SH-SY5Y (cell line): ENCODE measurements around the gene BDH1.

Experiments used
- GATA2 ChIP-seq: IDR thresholded peaks from 2 replicates; pipeline ENCODE4 v1.6.1; 2011; ENCODE audit warnings: mild to moderate bottlenecking, low read depth, low read length
- GATA3 ChIP-seq: IDR thresholded peaks from 2 replicates; pipeline ENCODE4 v1.6.1; 2011; ENCODE audit warnings: low read depth, mild to moderate bottlenecking, low read length, moderate library complexity

Gene BDH1

GRCh38 chr3:197586181-197586580 lies 30.4 kb upstream of the BDH1 start:
- TF ChIP-seq GATA2, result no peak
- no peak for TF ChIP-seq GATA3

DNA sequence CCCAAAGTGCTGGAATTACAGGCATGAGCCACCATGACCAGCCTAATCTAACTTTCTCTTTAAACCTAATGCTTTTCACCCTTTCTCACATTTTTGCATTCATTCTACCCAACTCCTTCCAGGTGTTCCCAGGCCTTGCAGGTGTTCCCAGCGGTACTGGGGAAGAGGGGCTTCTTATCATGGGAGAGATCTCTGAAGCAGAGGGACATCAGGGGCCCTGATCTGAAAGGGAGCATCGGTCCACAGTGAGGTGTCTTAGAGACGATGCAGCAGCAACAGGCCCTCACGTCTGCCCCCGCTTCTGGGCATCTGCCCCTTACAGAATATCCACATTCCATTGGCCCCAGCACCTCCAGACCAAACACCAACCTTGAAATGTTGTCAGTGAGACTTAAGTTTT lies 29.0 kb upstream of the BDH1 start:
- TF ChIP-seq GATA3 (no peak), GATA2 (no peak)

- no peak for TF ChIP-seq GATA3
- TF ChIP-seq GATA2, result no peak
These were observed 27.6 kb upstream of the BDH1 start for GRCh38 chr3:197583371-197583770.

- TF ChIP-seq GATA3 (no peak), GATA2 (no peak)
These were observed 24.5 kb upstream of the BDH1 start for GRCh38 chr3:197580253-197580691.

- TF ChIP-seq GATA3 (no peak), GATA2 (no peak)
These were observed 22.6 kb upstream of the BDH1 start for GRCh38 chr3:197578376-197578775.

DNA sequence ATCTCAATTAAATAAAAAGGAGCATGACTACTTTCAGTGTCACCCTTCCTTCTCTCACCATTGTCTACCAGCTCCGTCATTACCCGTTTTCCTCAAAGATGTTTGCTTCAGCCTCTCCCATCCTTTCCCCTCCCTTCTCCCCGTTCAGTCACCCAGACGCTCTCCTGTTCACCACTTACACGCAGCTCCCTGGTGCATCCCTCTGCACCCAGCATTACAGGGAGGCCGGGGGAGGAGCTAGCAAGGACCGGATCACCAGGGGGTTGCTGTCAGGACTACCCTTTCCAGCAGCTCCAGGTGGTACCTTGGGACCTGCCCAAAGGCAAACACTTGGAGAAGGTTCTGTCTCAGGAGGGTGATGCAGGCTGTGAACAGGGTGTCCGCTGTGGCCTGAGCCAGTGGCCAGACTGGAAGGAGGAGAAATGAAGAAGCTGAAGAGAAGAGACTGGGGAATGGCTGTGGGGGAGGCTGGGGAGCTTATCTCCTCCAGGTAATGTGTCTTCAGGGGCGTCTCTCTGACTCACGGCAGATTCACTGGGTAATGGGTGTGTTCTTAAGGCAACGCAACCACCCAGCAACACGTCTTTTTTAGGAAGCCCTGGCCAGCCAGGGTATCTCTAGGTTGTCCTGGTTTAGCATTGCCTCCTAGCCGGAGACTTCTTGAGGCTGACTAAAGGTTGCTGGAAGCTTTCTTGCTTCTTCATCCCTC lies 21.8 kb upstream of the BDH1 start:
- TF ChIP-seq GATA2 (no peak), GATA3 (no peak)

DNA sequence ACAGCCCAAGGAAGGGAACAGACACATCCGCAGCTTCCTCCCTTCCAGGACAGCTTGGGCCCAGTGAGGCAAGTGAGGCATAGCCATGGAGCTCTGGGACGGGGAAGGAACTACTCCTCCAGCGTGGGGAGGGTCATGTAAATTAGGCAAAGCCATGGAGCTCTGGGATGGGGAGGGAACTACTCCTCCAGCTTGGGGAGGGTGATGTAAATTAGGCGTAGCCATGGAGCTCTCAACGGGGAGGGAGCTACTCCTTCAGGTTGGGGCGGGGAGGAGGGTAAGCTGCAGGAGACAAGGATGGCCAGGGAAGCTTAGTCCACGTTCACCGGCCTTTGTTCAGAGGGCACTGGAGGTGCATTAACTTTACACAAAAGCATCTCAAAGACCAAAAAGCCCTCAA lies 21.1 kb upstream of the BDH1 start:
- no peak for TF ChIP-seq GATA2
- no peak for TF ChIP-seq GATA3

DNA sequence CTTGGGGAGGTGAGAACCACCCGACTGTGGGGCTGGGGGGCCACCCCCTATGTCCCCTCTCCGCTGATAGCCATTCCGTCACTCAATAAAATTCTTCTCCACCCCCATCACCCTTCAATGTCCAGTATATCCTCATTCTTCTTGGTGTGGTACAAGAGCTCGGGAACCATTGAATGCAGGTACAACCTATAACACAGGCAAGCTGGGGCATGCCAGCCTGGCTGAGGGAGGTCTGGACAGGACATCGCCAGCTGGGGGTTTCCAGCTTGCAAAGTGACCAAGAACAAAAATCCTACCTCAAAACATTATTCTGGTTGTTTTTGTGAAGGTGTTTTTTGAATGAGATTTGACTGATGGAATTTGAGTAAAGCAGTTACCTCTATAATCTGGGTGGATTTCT lies 19.6 kb upstream of the BDH1 start:
- no peak for TF ChIP-seq GATA3
- TF ChIP-seq GATA2, result no peak

DNA sequence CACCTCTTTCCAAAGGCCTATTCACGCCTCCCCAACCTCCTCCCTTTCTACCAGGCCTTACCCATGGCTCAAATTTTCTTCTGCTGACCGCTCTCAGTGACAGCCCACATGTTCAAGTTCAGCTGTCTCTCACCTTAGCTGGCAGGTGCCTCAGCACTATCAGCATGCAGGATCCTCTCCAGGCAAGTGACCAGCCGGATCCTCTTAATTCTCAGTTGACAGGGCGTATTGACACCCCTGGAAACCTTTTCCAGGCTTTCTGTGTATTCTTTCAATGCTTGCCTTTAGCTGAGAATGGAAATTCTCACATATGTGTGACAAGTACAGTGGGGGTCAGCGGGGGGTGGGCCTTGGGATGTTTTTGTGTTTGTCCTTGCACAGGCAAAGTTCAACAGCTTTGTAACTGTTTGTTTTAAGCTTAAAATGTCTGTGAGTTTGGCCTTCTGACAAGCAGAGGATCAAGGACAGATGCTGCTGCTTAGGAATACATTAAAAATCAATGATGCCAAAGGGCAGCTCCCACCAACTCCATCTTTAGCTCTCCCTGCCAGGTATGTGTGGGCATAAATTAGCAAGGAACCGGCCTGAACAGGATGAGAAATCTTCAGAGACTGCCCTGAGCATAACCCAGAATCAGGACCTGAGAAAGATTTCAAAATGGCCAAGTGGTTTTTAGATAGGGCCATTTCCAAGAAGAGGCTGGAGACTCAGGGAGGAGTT lies 17.4 kb upstream of the BDH1 start:
- no peak for TF ChIP-seq GATA2
- no peak for TF ChIP-seq GATA3

GRCh38 chr3:197567904-197568681 lies 12.3 kb upstream of the BDH1 start:
- TF ChIP-seq GATA3 (no peak), GATA2 (no peak)

GRCh38 chr3:197564097-197564843 lies 8.5 kb upstream of the BDH1 start:
- TF ChIP-seq GATA3 (no peak), GATA2 (no peak)

GRCh38 chr3:197562398-197563251 lies 6.9 kb upstream of the BDH1 start:
- TF ChIP-seq GATA2 (no peak), GATA3 (no peak)

DNA sequence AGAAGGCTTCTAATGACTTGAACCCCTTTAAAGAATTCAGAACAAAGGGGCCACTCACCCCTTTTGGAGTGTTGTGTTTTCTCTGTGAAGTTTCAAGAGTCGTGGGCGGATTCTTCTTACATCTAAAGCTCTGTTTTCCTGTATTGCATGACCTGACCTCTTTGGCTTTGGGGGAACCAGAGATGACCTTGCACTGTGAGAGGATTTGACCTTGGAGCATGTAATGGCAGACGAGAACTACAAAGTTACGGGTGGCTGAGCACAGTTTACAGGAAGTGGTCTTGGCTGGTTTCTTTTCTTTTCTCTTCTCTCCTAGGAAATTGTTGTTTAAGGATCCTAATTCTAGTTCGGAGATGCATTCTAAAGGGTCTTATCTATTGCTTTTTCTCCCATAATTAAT lies 6.2 kb upstream of the BDH1 start:
- no peak for TF ChIP-seq GATA3
